WTC11 (cell line): Measurements from ENCODE around the gene METTL24. TPM values are rescaled to one million over a fixed set of nuclear protein-coding genes. Genes with fewer than 3 reads are reported as not detected.

Experiments
- ATAC-seq: fragments of 200-7000 bp; cut with Tn5 transposase; 2 replicates; pipeline ENCODE4 v1.10.0; 2021; ENCODE audit warnings: mild to moderate bottlenecking, moderate library complexity
- CTCF ChIA-PET: fragments of 300-600 bp; sonication (Branson Sonifier 250); formaldehyde crosslinking; loops from one replicate; lab custom pipeline; 2021; ENCODE audit warnings: antibody characterized with exemption; lab: Charles Lee
- POLR2A ChIA-PET: fragments of 350-600 bp; sonication (Branson Sonifier 250); formaldehyde crosslinking; loops from one replicate; lab custom pipeline; 2021; ENCODE audit warnings: antibody characterized with exemption; lab: Charles Lee
- DNase-seq: peaks from one replicate; pipeline ENCODE4 v3.0.0; 2021; ENCODE audit warnings: low spot score
- H3K27ac Mint-ChIP-seq: 2 replicates; pipeline ENCODE4 v1.8.0; 2021; ENCODE audit warnings: mixed read lengths
- H3K27me3 Mint-ChIP-seq: 2 replicates; pipeline ENCODE4 v1.8.0; 2021; ENCODE audit warnings: low read depth, mild to moderate bottlenecking, moderate library complexity, mixed read lengths
- H3K36me3 Mint-ChIP-seq: 2 replicates; pipeline ENCODE4 v1.8.0; 2021; ENCODE audit warnings: mixed read lengths
- H3K4me1 Mint-ChIP-seq: 2 replicates; pipeline ENCODE4 v1.8.0; 2022; ENCODE audit warnings: mixed read lengths
- H3K4me3 Mint-ChIP-seq: 2 replicates; pipeline ENCODE4 v1.8.0; 2021; ENCODE audit warnings: mild to moderate bottlenecking, moderate library complexity, mixed read lengths
- H3K9me3 Mint-ChIP-seq: 2 replicates; pipeline ENCODE4 v1.8.0; 2021; ENCODE audit warnings: mixed read lengths
- CBFB ChIP-seq: sonication (generic); formaldehyde crosslinking; IDR thresholded peaks from 2 replicates; pipeline ENCODE4 v1.8.1; 2022; ENCODE audit warnings: mild to moderate bottlenecking, low read depth, missing genetic modification reagents
- CREB1 ChIP-seq: sonication (generic); formaldehyde crosslinking; IDR thresholded peaks from 2 replicates; pipeline ENCODE4 v1.8.0; 2023; ENCODE audit warnings: mild to moderate bottlenecking, missing genetic modification reagents
- ELF4 ChIP-seq: sonication (generic); formaldehyde crosslinking; IDR thresholded peaks from 2 replicates; pipeline ENCODE4 v1.8.1; 2022; ENCODE audit warnings: low read depth, mild to moderate bottlenecking, moderate library complexity, missing genetic modification reagents
- GABPB1 ChIP-seq: sonication (generic); formaldehyde crosslinking; IDR thresholded peaks from 2 replicates; pipeline ENCODE4 v1.8.1; 2023; ENCODE audit warnings: mild to moderate bottlenecking, missing genetic modification reagents
- HMGA2 ChIP-seq: fragments of 250-450 bp; sonication (Bioruptor Pico); IDR thresholded peaks from 2 replicates; pipeline ENCODE4 v1.4.0; 2021; ENCODE audit warnings: mild to moderate bottlenecking, moderate library complexity
- JAZF1 ChIP-seq: fragments of 250-450 bp; sonication (Bioruptor Pico); IDR thresholded peaks from 2 replicates; pipeline ENCODE4 v1.9.0; 2021; ENCODE audit warnings: moderate library complexity, mild to moderate bottlenecking, inconsistent platforms
- MXD4 ChIP-seq: fragments of 250-450 bp; sonication (Bioruptor Pico); IDR thresholded peaks from 2 replicates; pipeline ENCODE4 v1.8.0; 2021; ENCODE audit warnings: mild to moderate bottlenecking, moderate library complexity, borderline replicate concordance
- NFATC4 ChIP-seq: fragments of 250-450 bp; sonication (Bioruptor Pico); IDR thresholded peaks from 2 replicates; pipeline ENCODE4 v1.9.0; 2021; ENCODE audit warnings: mild to moderate bottlenecking
- NR2C2 ChIP-seq: sonication (generic); formaldehyde crosslinking; IDR thresholded peaks from 2 replicates; pipeline ENCODE4 v1.8.0; 2022; ENCODE audit warnings: mild to moderate bottlenecking, missing genetic modification reagents
- OVOL2 ChIP-seq: fragments of 250-450 bp; sonication (Bioruptor Pico); IDR thresholded peaks from 2 replicates; pipeline ENCODE4 v1.9.0; 2021; ENCODE audit warnings: mild to moderate bottlenecking, borderline replicate concordance
- PRRX2 ChIP-seq: fragments of 250-450 bp; sonication (Bioruptor Pico); IDR thresholded peaks from 2 replicates; pipeline ENCODE4 v1.8.0; 2021; ENCODE audit warnings: mild to moderate bottlenecking
- RELA ChIP-seq: sonication (generic); formaldehyde crosslinking; IDR thresholded peaks from 2 replicates; pipeline ENCODE4 v1.8.1; 2022; ENCODE audit warnings: missing genetic modification reagents, mild to moderate bottlenecking, borderline replicate concordance
- SOX15 ChIP-seq: fragments of 250-450 bp; sonication (Bioruptor Pico); IDR thresholded peaks from 2 replicates; pipeline ENCODE4 v1.9.0; 2021; ENCODE audit warnings: mild to moderate bottlenecking
- TEAD4 ChIP-seq: sonication (generic); formaldehyde crosslinking; IDR thresholded peaks from 2 replicates; pipeline ENCODE4 v1.8.0; 2022; ENCODE audit warnings: mild to moderate bottlenecking, missing genetic modification reagents
- ZNF138 ChIP-seq: sonication (generic); formaldehyde crosslinking; conservative IDR thresholded peaks from 2 replicates; pipeline ENCODE4 v1.8.1; 2022; ENCODE audit warnings: mild to moderate bottlenecking, moderate library complexity, missing genetic modification reagents
- ZNF219 ChIP-seq: sonication (generic); formaldehyde crosslinking; IDR thresholded peaks from 2 replicates; pipeline ENCODE4 v1.8.0; 2023; ENCODE audit warnings: missing genetic modification reagents, mild to moderate bottlenecking, borderline replicate concordance
- ZNF317 ChIP-seq: sonication (generic); formaldehyde crosslinking; IDR thresholded peaks from 2 replicates; pipeline ENCODE4 v1.8.1; 2023; ENCODE audit warnings: low read depth, mild to moderate bottlenecking, moderate library complexity, missing genetic modification reagents, borderline replicate concordance
- total RNA-seq: library from RNA; stranded (reverse); gene quantifications from 3 replicates; pipeline ENCODE4 v1.2.3, GENCODE V29; 2021
- TF ChIP-seq, protein P1 (sequence below): fragments of 250-450 bp; sonication (Bioruptor Pico); IDR thresholded peaks from 2 replicates; pipeline ENCODE4 v1.8.0; 2021; ENCODE audit warnings: mild to moderate bottlenecking
- TF ChIP-seq, protein P2 (sequence below): sonication (generic); formaldehyde crosslinking; IDR thresholded peaks from 2 replicates; pipeline ENCODE4 v1.8.0; 2023; ENCODE audit warnings: missing genetic modification reagents
- TF ChIP-seq, protein P3 (sequence below): sonication (generic); formaldehyde crosslinking; IDR thresholded peaks from 2 replicates; pipeline ENCODE4 v1.8.1; 2022; ENCODE audit warnings: low read depth, missing genetic modification reagents, borderline replicate concordance
- TF ChIP-seq, protein P4 (sequence below): sonication (generic); formaldehyde crosslinking; IDR thresholded peaks from 2 replicates; pipeline ENCODE4 v1.8.1; 2023; ENCODE audit warnings: mild to moderate bottlenecking, missing genetic modification reagents, borderline replicate concordance
- TF ChIP-seq, protein P5 (sequence below): sonication (generic); formaldehyde crosslinking; IDR thresholded peaks from 2 replicates; pipeline ENCODE4 v1.8.1; 2023; ENCODE audit warnings: mild to moderate bottlenecking, missing genetic modification reagents, moderate library complexity
- TF ChIP-seq, protein P6 (sequence below): sonication (generic); formaldehyde crosslinking; IDR thresholded peaks from 2 replicates; pipeline ENCODE4 v1.8.1; 2023; ENCODE audit warnings: mild to moderate bottlenecking, missing genetic modification reagents
- TF ChIP-seq, protein P7 (sequence below): fragments of 250-450 bp; sonication (Bioruptor Pico); IDR thresholded peaks from 2 replicates; pipeline ENCODE4 v1.9.0; 2021; ENCODE audit warnings: moderate library complexity, mild to moderate bottlenecking, inconsistent platforms, borderline replicate concordance
- TF ChIP-seq, protein P8 (sequence below): sonication (generic); formaldehyde crosslinking; IDR thresholded peaks from 2 replicates; pipeline ENCODE4 v1.8.0; 2022; ENCODE audit warnings: mild to moderate bottlenecking, missing genetic modification reagents

The METTL24 gene
- total RNA-seq, 1 experiment from 2014 or later: 0.31 TPM

DNA sequence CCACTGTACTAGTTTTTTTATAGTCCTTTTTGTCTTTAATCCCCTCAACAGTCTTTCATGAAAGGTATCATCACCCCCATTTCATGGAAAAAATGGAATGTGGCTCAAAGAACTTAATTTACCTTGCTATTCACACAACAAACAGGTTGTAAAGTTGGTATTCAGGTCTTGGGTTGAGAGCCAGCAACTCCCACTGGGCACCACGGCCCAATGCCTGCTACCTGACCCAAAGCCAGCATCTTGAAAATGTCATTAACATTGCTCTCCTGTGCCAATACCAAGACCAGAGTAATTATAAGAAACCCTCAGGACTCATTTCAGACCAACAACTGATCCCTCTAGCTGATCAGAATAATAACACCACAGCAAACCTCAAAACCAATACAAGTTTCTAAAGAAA lies 75.7 kb downstream of the METTL24 start:
- Mint-ChIP-seq H3K9me3 (peaks cover 8% of the 10 kb centered on the region), H3K4me1 (peaks cover 7% of the 10 kb centered on the region), H3K27ac (no peak overlapping the region), H3K27me3 (no peaks in the 10 kb centered on the region), H3K4me3 (no peak overlapping the region), H3K36me3 (peaks cover 3% of the 10 kb centered on the region; the same call in 1 of the 2 replicates)
- TF ChIP-seq NFATC4 (CRISPR knock-in tag) (no peak), ZNF138 (no peak), PRRX2 (CRISPR knock-in tag) (no peak), ZNF219 (CRISPR knock-in tag) (no peak), CREB1 (no peak), JAZF1 (no peak), MXD4 (CRISPR knock-in tag) (no peak), ZNF317 (no peak), ELF4 (no peak), HMGA2 (CRISPR knock-in tag) (no peak), SOX15 (CRISPR knock-in tag) (no peak)
- TF ChIP-seq, protein P1, sequence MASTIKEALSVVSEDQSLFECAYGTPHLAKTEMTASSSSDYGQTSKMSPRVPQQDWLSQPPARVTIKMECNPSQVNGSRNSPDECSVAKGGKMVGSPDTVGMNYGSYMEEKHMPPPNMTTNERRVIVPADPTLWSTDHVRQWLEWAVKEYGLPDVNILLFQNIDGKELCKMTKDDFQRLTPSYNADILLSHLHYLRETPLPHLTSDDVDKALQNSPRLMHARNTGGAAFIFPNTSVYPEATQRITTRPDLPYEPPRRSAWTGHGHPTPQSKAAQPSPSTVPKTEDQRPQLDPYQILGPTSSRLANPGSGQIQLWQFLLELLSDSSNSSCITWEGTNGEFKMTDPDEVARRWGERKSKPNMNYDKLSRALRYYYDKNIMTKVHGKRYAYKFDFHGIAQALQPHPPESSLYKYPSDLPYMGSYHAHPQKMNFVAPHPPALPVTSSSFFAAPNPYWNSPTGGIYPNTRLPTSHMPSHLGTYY (CRISPR knock-in tag): no peak
- TF ChIP-seq, protein P2, sequence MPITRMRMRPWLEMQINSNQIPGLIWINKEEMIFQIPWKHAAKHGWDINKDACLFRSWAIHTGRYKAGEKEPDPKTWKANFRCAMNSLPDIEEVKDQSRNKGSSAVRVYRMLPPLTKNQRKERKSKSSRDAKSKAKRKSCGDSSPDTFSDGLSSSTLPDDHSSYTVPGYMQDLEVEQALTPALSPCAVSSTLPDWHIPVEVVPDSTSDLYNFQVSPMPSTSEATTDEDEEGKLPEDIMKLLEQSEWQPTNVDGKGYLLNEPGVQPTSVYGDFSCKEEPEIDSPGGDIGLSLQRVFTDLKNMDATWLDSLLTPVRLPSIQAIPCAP (CRISPR knock-in tag): no peak
- TF ChIP-seq, protein P3, sequence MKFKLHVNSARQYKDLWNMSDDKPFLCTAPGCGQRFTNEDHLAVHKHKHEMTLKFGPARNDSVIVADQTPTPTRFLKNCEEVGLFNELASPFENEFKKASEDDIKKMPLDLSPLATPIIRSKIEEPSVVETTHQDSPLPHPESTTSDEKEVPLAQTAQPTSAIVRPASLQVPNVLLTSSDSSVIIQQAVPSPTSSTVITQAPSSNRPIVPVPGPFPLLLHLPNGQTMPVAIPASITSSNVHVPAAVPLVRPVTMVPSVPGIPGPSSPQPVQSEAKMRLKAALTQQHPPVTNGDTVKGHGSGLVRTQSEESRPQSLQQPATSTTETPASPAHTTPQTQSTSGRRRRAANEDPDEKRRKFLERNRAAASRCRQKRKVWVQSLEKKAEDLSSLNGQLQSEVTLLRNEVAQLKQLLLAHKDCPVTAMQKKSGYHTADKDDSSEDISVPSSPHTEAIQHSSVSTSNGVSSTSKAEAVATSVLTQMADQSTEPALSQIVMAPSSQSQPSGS (CRISPR knock-in tag): no peak
- DNase-seq (no peak), ATAC-seq (no peak)
- ChIA-PET POLR2A (no interaction called here), CTCF (no interaction called here)

DNA sequence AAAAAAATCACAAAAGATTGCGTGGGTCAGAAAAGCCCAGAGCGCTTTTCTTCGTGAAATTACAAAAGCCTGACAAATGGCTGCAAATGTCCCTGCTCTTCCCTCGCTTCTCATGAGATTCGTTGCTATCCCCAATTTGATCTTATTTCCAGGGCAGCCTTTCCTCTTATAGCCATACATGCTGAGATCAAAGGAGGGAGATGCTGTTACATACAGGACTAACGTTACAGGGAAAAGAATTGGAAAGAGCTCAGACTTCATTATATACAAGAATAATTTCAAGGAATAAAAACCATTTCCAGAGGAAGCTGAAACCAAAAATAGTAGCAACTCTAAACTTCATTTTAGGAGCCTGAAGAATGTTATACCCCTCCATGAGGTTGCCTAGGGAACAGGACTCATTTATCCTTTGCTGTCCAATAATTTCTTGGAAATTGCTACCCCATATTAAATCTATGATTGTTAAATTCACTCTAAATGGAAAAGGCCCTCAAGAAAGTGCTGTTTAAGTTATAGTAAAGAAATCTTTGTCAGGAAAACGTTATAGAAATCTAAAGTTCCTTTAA lies 81.0 kb downstream of the METTL24 start:
- H3K9me3 Mint-ChIP-seq: peaks cover 19% of the 10 kb centered on the region
- DNase-seq (no peak), ATAC-seq (no peak)
- ChIA-PET CTCF (no interaction called here), POLR2A (no interaction called here)
- H3K27ac Mint-ChIP-seq: no peak overlapping the region
- peaks cover 3% of the 10 kb centered on the region; the same call in 1 of the 2 replicates for H3K36me3 Mint-ChIP-seq
- peaks cover 21% of the 10 kb centered on the region for H3K4me1 Mint-ChIP-seq
- H3K27me3 Mint-ChIP-seq: no peaks in the 10 kb centered on the region
- no peak overlapping the region for H3K4me3 Mint-ChIP-seq
- no peak for TF ChIP-seq GABPB1 (CRISPR knock-in tag)
- TF ChIP-seq, protein P4, sequence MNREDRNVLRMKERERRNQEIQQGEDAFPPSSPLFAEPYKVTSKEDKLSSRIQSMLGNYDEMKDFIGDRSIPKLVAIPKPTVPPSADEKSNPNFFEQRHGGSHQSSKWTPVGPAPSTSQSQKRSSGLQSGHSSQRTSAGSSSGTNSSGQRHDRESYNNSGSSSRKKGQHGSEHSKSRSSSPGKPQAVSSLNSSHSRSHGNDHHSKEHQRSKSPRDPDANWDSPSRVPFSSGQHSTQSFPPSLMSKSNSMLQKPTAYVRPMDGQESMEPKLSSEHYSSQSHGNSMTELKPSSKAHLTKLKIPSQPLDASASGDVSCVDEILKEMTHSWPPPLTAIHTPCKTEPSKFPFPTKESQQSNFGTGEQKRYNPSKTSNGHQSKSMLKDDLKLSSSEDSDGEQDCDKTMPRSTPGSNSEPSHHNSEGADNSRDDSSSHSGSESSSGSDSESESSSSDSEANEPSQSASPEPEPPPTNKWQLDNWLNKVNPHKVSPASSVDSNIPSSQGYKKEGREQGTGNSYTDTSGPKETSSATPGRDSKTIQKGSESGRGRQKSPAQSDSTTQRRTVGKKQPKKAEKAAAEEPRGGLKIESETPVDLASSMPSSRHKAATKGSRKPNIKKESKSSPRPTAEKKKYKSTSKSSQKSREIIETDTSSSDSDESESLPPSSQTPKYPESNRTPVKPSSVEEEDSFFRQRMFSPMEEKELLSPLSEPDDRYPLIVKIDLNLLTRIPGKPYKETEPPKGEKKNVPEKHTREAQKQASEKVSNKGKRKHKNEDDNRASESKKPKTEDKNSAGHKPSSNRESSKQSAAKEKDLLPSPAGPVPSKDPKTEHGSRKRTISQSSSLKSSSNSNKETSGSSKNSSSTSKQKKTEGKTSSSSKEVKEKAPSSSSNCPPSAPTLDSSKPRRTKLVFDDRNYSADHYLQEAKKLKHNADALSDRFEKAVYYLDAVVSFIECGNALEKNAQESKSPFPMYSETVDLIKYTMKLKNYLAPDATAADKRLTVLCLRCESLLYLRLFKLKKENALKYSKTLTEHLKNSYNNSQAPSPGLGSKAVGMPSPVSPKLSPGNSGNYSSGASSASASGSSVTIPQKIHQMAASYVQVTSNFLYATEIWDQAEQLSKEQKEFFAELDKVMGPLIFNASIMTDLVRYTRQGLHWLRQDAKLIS (CRISPR knock-in tag): no peak
- no peak for TF ChIP-seq NR2C2 (CRISPR knock-in tag)
- TF ChIP-seq RELA (CRISPR knock-in tag): no peak
- TF ChIP-seq, protein P5, sequence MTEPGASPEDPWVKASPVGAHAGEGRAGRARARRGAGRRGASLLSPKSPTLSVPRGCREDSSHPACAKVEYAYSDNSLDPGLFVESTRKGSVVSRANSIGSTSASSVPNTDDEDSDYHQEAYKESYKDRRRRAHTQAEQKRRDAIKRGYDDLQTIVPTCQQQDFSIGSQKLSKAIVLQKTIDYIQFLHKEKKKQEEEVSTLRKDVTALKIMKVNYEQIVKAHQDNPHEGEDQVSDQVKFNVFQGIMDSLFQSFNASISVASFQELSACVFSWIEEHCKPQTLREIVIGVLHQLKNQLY (CRISPR knock-in tag): no peak
- TF ChIP-seq, protein P6, sequence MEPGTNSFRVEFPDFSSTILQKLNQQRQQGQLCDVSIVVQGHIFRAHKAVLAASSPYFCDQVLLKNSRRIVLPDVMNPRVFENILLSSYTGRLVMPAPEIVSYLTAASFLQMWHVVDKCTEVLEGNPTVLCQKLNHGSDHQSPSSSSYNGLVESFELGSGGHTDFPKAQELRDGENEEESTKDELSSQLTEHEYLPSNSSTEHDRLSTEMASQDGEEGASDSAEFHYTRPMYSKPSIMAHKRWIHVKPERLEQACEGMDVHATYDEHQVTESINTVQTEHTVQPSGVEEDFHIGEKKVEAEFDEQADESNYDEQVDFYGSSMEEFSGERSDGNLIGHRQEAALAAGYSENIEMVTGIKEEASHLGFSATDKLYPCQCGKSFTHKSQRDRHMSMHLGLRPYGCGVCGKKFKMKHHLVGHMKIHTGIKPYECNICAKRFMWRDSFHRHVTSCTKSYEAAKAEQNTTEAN (CRISPR knock-in tag): no peak
- TF ChIP-seq OVOL2 (CRISPR knock-in tag): no peak
- TF ChIP-seq, protein P7, sequence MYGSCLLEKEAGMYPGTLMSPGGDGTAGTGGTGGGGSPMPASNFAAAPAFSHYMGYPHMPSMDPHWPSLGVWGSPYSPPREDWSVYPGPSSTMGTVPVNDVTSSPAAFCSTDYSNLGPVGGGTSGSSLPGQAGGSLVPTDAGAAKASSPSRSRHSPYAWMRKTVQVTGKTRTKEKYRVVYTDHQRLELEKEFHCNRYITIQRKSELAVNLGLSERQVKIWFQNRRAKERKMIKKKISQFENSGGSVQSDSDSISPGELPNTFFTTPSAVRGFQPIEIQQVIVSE (CRISPR knock-in tag): no peak
- no peak for TF ChIP-seq HMGA2 (CRISPR knock-in tag)
- no peak for TF ChIP-seq CBFB (CRISPR knock-in tag)
- TF ChIP-seq, protein P8, sequence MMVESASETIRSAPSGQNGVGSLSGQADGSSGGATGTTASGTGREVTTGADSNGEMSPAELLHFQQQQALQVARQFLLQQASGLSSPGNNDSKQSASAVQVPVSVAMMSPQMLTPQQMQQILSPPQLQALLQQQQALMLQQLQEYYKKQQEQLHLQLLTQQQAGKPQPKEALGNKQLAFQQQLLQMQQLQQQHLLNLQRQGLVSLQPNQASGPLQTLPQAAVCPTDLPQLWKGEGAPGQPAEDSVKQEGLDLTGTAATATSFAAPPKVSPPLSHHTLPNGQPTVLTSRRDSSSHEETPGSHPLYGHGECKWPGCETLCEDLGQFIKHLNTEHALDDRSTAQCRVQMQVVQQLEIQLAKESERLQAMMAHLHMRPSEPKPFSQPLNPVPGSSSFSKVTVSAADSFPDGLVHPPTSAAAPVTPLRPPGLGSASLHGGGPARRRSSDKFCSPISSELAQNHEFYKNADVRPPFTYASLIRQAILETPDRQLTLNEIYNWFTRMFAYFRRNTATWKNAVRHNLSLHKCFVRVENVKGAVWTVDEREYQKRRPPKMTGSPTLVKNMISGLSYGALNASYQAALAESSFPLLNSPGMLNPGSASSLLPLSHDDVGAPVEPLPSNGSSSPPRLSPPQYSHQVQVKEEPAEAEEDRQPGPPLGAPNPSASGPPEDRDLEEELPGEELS (CRISPR knock-in tag): no peak
- TF ChIP-seq NFATC4 (CRISPR knock-in tag): no peak
- no peak for TF ChIP-seq TEAD4
